ENCODE results near the gene SCFD2.

DNA sequence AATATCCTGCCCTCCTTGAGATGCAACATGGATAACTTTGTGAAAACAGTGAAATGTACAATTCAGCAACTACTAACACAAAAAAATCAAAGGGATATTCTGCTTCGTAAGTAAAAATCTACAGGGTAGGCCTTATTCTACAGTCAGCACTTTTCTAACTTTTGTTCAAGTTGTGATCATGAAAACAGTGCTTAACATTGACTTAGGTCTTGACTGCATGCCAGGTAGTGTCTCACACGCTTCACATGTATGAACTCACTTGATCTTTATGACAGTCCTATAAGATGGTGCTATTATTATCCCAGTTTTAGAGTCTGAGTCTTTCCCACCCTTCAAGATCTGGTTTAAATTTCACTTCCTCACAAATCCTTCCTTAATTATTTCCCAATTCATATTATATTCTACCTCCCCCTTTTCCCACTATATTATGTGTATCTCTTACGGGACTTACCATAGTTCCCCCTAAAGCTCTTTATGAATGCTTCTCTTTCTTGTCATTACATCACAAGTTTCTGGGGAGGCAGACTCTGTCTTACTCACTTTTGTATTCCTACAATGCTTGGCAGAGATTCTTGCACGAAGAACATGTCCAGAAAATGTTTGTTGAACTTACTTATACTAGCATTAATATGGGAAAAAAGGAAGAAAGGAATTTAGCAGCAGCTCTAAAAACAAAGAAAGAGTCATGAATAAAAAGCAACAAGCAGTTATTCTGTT lies 179.8 kb downstream of the SCFD2 start:
- TF ChIP-seq, protein P1, sequence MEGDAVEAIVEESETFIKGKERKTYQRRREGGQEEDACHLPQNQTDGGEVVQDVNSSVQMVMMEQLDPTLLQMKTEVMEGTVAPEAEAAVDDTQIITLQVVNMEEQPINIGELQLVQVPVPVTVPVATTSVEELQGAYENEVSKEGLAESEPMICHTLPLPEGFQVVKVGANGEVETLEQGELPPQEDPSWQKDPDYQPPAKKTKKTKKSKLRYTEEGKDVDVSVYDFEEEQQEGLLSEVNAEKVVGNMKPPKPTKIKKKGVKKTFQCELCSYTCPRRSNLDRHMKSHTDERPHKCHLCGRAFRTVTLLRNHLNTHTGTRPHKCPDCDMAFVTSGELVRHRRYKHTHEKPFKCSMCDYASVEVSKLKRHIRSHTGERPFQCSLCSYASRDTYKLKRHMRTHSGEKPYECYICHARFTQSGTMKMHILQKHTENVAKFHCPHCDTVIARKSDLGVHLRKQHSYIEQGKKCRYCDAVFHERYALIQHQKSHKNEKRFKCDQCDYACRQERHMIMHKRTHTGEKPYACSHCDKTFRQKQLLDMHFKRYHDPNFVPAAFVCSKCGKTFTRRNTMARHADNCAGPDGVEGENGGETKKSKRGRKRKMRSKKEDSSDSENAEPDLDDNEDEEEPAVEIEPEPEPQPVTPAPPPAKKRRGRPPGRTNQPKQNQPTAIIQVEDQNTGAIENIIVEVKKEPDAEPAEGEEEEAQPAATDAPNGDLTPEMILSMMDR (conservative IDR thresholded peaks at IDR 0.05) = no peak
- TF ChIP-seq EZH2 (IDR thresholded peaks at IDR 0.05; ENCODE audit: low read depth) = no peak

Measured in PC-9 (cell line).